ENCODE data around the gene HIBADH. TPM values are rescaled to one million over a fixed set of nuclear protein-coding genes. Genes with fewer than 3 reads are reported as not detected.

HIBADH gene
- total RNA-seq, 2 experiments from 2014 or later: 13.1 to 13.3 TPM

- CTCF ChIA-PET: interaction anchor here (1.1 to 1.5 kb wide), 2 partner anchors 379 to 385 kb away, joined by 3 to 4 read pairs; no protein-coding TSS in a partner anchor
- no peak overlapping the region for H3K27ac Mint-ChIP-seq
- H3K27me3 Mint-ChIP-seq: no peaks in the 10 kb centered on the region
- POLR2A ChIA-PET: no interaction called here
- no peaks in the 10 kb centered on the region for H3K36me3 Mint-ChIP-seq (ENCODE audit: low read depth)
- DNase-seq: no peak
- H3K4me1 Mint-ChIP-seq: no peaks in the 10 kb centered on the region
- H3K4me3 Mint-ChIP-seq: no peak overlapping the region
- H3K9me3 Mint-ChIP-seq: no peaks in the 10 kb centered on the region
Observed at GRCh38 chr7:27575613-27576012, 87.1 kb downstream of the HIBADH start.

DNA sequence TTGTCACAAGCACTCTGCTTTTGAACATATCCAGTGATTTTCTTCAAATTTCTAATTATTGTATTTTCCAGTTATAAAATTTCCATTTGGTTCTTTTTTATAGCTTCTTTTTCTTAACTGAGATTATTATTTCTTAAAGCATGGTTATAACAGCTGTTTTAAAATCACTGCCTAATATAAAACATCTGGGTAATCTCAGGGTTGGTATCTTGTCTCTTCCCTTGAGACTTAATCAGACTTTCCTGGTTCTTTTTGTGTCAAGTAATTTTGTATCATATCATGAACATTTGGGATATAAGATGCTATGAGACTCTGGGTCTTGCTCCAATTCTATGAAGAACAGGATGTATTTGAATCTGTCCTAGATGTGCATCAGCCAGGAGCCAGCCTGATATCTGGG, 93.6 kb downstream of the HIBADH start:
- Mint-ChIP-seq H3K27ac (no peak overlapping the region), H3K27me3 (no peaks in the 10 kb centered on the region), H3K9me3 (no peaks in the 10 kb centered on the region), H3K36me3 (ENCODE audit: low read depth) (no peaks in the 10 kb centered on the region), H3K4me3 (no peak overlapping the region), H3K4me1 (no peaks in the 10 kb centered on the region)
- no peak for DNase-seq
- POLR2A ChIA-PET: no interaction called here
- CTCF ChIA-PET: no interaction called here

- H3K36me3 Mint-ChIP-seq (ENCODE audit: low read depth): no peaks in the 10 kb centered on the region
- no peaks in the 10 kb centered on the region for H3K27me3 Mint-ChIP-seq
- H3K9me3 Mint-ChIP-seq: no peaks in the 10 kb centered on the region
- POLR2A ChIA-PET: no interaction called here
- H3K4me1 Mint-ChIP-seq: no peaks in the 10 kb centered on the region
- no peak for DNase-seq
- H3K27ac Mint-ChIP-seq: no peak overlapping the region
- CTCF ChIA-PET: no interaction called here
- no peak overlapping the region for H3K4me3 Mint-ChIP-seq
Observed at GRCh38 chr7:27567266-27567665, 95.4 kb downstream of the HIBADH start.

DNA sequence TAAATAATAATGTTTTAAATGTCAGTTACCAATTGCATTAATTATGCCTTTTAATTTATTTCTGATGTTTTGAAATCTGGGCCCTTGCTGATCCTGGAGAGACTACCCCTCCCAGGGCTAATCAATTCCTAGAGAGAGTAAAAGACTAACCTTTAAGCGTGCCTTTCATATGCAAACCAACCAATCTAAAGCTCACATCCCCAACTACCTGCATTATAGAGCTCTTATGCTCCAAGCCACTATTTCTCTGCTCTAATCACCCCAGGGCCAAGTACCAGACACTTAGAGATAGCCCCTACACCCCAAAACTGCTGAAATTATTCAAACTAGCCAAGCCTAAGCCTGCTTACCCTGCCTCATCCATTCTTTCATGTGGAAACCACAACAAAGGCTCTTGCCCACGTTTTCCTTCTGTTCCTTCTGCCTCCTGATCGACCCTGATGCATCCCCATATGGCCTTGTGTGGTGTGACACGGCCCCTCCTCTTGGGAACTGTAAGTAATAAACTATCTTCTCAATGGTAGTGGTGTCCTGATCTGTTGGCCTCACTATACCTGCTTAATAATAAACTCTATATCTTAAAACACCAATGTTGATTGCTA, 97.7 kb downstream of the HIBADH start:
- DNase-seq: no peak
- H3K9me3 Mint-ChIP-seq: no peaks in the 10 kb centered on the region
- no peak overlapping the region for H3K4me3 Mint-ChIP-seq
- H3K27ac Mint-ChIP-seq: no peak overlapping the region
- no peaks in the 10 kb centered on the region for H3K4me1 Mint-ChIP-seq
- no peaks in the 10 kb centered on the region for H3K36me3 Mint-ChIP-seq (ENCODE audit: low read depth)
- H3K27me3 Mint-ChIP-seq: no peaks in the 10 kb centered on the region
- ChIA-PET POLR2A (no interaction called here), CTCF (no interaction called here)

GRCh38 chr7:27560706-27561235, 101.9 kb downstream of the HIBADH start:
- no peaks in the 10 kb centered on the region for H3K36me3 Mint-ChIP-seq (ENCODE audit: low read depth)
- POLR2A ChIA-PET: no interaction called here
- no peak for DNase-seq
- no peak overlapping the region for H3K4me3 Mint-ChIP-seq
- H3K27ac Mint-ChIP-seq: no peak overlapping the region
- no peaks in the 10 kb centered on the region for H3K27me3 Mint-ChIP-seq
- H3K4me1 Mint-ChIP-seq: no peaks in the 10 kb centered on the region
- H3K9me3 Mint-ChIP-seq: no peaks in the 10 kb centered on the region
- CTCF ChIA-PET: no interaction called here

DNA sequence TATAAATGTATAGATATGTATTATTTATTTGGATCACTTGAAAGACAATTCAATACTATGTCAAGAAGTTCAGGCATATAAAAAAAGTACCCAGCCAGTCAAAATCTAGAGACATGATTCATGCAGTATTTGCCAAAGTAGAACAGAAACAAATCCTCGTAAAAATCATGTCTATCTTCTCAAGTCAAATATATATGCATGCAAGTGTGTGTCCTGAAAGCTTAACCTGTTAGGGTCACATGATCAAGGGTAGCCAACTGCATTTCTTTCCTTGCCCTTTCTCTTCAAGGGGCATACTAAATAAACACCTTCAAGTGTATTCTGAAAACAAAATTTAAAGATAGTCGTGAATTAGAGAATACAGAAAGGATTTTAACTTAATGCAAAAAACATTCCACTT, 107.0 kb downstream of the HIBADH start:
- H3K36me3 Mint-ChIP-seq (ENCODE audit: low read depth): no peaks in the 10 kb centered on the region
- DNase-seq: no peak
- H3K4me3 Mint-ChIP-seq: no peak overlapping the region
- ChIA-PET CTCF (no interaction called here), POLR2A (no interaction called here)
- H3K27ac Mint-ChIP-seq: no peak overlapping the region
- H3K27me3 Mint-ChIP-seq: no peaks in the 10 kb centered on the region
- H3K9me3 Mint-ChIP-seq: no peaks in the 10 kb centered on the region
- H3K4me1 Mint-ChIP-seq: no peaks in the 10 kb centered on the region

GRCh38 chr7:27554826-27555225, 107.9 kb downstream of the HIBADH start:
- Mint-ChIP-seq H3K27ac (no peak overlapping the region), H3K27me3 (no peaks in the 10 kb centered on the region), H3K4me1 (no peaks in the 10 kb centered on the region), H3K4me3 (no peak overlapping the region), H3K36me3 (ENCODE audit: low read depth) (no peaks in the 10 kb centered on the region), H3K9me3 (no peaks in the 10 kb centered on the region)
- ChIA-PET POLR2A (no interaction called here), CTCF (no interaction called here)
- no peak for DNase-seq

GRCh38 chr7:27553273-27553672, 109.4 kb downstream of the HIBADH start:
- no peaks in the 10 kb centered on the region for H3K36me3 Mint-ChIP-seq (ENCODE audit: low read depth)
- no peak for DNase-seq
- H3K27ac Mint-ChIP-seq: no peak overlapping the region
- no peak overlapping the region for H3K4me3 Mint-ChIP-seq
- H3K9me3 Mint-ChIP-seq: no peaks in the 10 kb centered on the region
- ChIA-PET POLR2A (no interaction called here), CTCF (interaction anchor here (0.9 kb wide), 1 partner anchor 467 kb away, joined by 3 read pairs; no protein-coding TSS in a partner anchor)
- H3K27me3 Mint-ChIP-seq: no peaks in the 10 kb centered on the region
- no peaks in the 10 kb centered on the region for H3K4me1 Mint-ChIP-seq

- Mint-ChIP-seq H3K9me3 (no peaks in the 10 kb centered on the region), H3K27ac (no peak overlapping the region), H3K27me3 (no peaks in the 10 kb centered on the region), H3K4me3 (no peak overlapping the region), H3K36me3 (ENCODE audit: low read depth) (no peaks in the 10 kb centered on the region), H3K4me1 (no peaks in the 10 kb centered on the region)
- ChIA-PET CTCF (interaction anchor here (0.6 kb wide), 1 partner anchor 165 kb away, joined by 3 read pairs; no protein-coding TSS in a partner anchor), POLR2A (no interaction called here)
- no peak for DNase-seq
Observed at GRCh38 chr7:27551803-27552400, 110.8 kb downstream of the HIBADH start.

DNA sequence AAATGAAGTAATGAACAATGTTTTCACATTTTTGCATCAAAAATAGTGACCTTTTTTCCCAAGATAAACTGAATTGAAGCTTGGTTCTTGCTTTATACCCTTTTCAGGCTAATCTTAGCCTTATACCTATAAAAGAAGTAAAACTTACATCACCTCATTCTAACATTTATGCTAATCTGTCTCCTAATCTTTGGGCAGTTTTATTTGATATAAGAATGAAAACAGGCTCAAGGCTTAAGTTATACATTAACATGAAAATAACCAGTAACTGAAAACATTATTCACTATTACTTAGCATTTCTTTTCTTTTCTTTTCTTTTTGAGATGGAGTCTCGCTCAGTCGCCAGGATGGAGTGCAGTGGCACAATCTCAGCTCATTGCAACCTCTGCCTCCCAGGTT, 113.1 kb downstream of the HIBADH start:
- ChIA-PET POLR2A (no interaction called here), CTCF (no interaction called here)
- H3K4me3 Mint-ChIP-seq: no peak overlapping the region

DNA sequence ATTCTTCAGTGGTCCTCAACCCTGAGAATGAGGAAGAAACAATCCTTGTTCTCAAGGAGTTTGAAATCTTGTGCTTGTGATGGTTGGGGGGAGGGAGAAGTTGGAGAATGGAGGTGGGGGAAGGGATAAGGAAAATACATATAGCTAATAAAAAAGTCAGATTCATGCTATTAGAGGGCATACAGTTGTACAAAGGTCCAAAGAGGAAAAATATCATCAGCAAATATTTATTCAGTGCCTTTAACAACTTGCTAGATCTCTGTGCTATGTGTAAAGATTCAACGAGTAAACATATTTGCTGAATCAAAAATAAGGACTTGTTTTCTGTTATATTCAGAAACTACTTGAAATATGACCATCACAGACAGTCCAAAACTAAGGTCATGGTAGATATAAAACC, 114.4 kb downstream of the HIBADH start:
- no peak overlapping the region for H3K4me3 Mint-ChIP-seq
- CTCF ChIA-PET: no interaction called here
- H3K36me3 Mint-ChIP-seq (ENCODE audit: low read depth): no peaks in the 10 kb centered on the region
- no peaks in the 10 kb centered on the region for H3K9me3 Mint-ChIP-seq
- no peak for DNase-seq
- POLR2A ChIA-PET: no interaction called here
- no peak overlapping the region for H3K27ac Mint-ChIP-seq
- no peaks in the 10 kb centered on the region for H3K4me1 Mint-ChIP-seq
- no peaks in the 10 kb centered on the region for H3K27me3 Mint-ChIP-seq

More for the DNA sequence above, 113.1 kb downstream of the HIBADH start:
- H3K27me3 Mint-ChIP-seq: no peaks in the 10 kb centered on the region
- H3K27ac Mint-ChIP-seq: no peak overlapping the region
- H3K9me3 Mint-ChIP-seq: no peaks in the 10 kb centered on the region
- H3K36me3 Mint-ChIP-seq (ENCODE audit: low read depth): no peaks in the 10 kb centered on the region
- no peak for DNase-seq
- no peaks in the 10 kb centered on the region for H3K4me1 Mint-ChIP-seq

DNA sequence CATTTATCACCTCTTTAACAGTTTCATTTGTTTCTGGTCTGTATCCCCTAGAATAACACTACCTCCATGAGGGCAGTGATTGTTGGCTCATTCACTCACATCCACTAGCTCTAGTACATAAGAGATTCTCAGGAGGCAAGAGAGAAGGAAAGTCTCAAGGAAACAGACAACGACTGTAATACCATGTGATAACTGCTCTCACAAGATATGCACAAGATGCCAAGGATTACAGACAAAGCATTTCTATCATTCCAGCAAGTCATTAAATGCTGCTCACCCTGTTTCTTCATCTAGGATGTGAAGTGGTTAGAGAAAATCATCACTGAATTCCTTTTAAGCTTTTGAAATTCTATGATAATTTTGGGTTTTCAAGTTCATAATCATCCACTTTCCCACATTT, 115.3 kb downstream of the HIBADH start:
- no peaks in the 10 kb centered on the region for H3K36me3 Mint-ChIP-seq (ENCODE audit: low read depth)
- CTCF ChIA-PET: no interaction called here

GRCh38 chr7:27546610-27547009, 116.1 kb downstream of the HIBADH start:
- DNase-seq: no peak
- H3K27ac Mint-ChIP-seq: no peak overlapping the region
- ChIA-PET CTCF (no interaction called here), POLR2A (no interaction called here)
- no peaks in the 10 kb centered on the region for H3K27me3 Mint-ChIP-seq
- H3K9me3 Mint-ChIP-seq: no peaks in the 10 kb centered on the region
- H3K4me3 Mint-ChIP-seq: no peak overlapping the region
- H3K4me1 Mint-ChIP-seq: no peaks in the 10 kb centered on the region
- H3K36me3 Mint-ChIP-seq (ENCODE audit: low read depth): no peaks in the 10 kb centered on the region

More for the DNA sequence above, 115.3 kb downstream of the HIBADH start:
- Mint-ChIP-seq H3K4me3 (no peak overlapping the region), H3K27me3 (no peaks in the 10 kb centered on the region), H3K27ac (no peak overlapping the region), H3K9me3 (no peaks in the 10 kb centered on the region), H3K4me1 (no peaks in the 10 kb centered on the region)
- no peak for DNase-seq
- POLR2A ChIA-PET: no interaction called here

DNA sequence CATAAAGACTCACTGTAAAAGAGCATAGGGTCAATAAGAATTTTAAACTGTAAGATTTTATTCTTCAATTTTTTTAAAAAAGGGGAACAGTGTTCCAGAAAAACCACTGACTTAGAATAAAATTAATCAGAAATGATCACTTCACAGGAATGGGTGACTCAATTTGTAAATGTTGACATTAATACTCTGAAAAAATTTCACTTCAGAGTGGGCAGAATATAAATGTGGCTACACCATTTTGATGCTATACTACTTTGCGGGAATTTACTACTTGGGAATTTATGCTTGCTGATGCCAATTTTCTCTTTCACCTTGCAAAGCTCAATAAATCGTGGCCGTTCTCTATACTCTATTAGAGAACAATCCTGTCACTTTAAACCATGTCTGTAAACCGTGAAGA, 126.9 kb downstream of the HIBADH start:
- peaks cover 5% of the 10 kb centered on the region for H3K36me3 Mint-ChIP-seq (ENCODE audit: low read depth)
- no peak overlapping the region for H3K4me3 Mint-ChIP-seq
- no peak for DNase-seq
- CTCF ChIA-PET: no interaction called here
- no peaks in the 10 kb centered on the region for H3K27me3 Mint-ChIP-seq
- POLR2A ChIA-PET: no interaction called here
- H3K27ac Mint-ChIP-seq: no peak overlapping the region
- no peaks in the 10 kb centered on the region for H3K9me3 Mint-ChIP-seq
- H3K4me1 Mint-ChIP-seq: no peaks in the 10 kb centered on the region
